CD4-positive, alpha-beta T cell treated with Interferon gamma for 1 hour (primary cell): ENCODE results near the gene DNAH7.

ENCODE experiments used
- DNase-seq: peaks from one replicate; pipeline ENCODE4 v3.0.0-alpha.2; 2020

Gene DNAH7

GRCh38 chr2:196076778-196077568 lies 8.3 kb upstream of the DNAH7 start:
- DNase-seq: no peak

DNA sequence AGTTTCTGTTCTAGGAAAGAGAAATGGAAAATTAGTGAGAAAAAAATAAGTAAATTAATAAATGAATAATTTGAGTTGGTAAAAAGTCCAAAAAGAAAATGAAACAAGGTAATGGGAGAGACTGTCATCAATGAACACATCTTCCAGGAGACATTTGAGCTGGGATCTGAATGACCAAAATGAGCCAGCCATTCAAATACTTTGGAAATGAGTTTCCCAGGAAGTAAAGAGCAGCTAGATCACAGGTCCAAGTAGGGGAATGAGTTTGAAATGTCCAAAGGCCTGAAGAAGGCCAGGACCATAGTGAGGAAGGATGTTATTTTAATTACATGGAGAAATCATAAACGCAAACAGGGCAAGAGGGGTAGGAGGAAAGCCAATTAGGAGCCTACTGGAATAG lies 6.6 kb upstream of the DNAH7 start:
- DNase-seq: no peak

DNA sequence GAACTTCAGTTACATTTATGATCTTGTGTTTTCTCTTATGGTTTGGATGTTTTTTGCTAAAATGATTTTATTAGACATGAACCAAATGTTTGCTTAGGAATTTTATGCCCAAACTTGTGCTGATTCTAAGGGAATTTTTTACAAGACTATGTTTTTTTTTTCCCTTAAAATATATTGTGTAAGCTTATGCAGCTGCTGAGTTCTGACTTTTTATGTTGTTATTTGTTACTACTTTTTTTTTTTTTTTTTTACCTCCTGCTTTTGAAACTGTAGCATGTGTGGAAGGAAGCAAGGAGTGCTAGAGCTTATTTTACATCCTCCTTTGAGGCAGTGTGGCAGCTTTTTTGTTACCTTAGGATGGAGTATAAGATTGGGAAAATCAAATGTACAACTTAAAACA lies 6.0 kb upstream of the DNAH7 start:
- no peak for DNase-seq

DNA sequence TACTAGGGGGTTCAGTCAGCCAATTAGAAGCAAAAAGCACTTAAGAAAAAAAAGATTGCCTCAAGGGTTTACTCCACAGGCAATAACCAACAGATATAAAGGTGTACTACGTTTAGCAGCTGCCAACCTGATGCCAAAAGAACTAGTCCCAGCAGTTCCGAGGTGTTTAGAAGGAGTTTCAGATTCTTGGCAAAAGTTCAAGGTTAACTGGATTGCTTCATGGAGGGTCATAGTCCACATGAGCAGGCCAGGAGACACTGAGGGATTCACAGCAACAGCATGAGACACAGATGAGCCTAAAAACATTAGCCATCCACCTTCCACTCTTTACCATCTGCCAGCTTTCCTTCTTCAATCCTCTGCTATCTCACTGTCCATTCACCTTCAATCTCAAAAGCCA lies 4.9 kb upstream of the DNAH7 start:
- DNase-seq: no peak

DNA sequence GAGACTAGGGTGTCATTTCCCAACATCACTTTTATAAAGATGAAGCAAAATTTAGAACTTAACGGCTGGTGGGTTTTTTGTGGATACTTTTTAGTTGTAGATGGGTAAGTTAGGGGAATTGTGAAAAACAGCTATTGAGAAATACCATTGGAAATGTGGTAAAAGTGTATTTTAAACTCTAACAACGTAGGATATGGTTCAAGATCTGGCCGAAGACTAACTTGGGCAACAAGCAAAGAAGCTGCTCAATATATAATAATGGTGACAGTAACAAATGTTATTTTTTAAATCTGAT lies 1.6 kb downstream of the DNAH7 start:
- no peak for DNase-seq

GRCh38 chr2:196066291-196067087 lies 2.1 kb downstream of the DNAH7 start:
- DNase-seq: no peak

- DNase-seq: no peak
Observed at GRCh38 chr2:196063773-196064172, 4.9 kb downstream of the DNAH7 start.

DNA sequence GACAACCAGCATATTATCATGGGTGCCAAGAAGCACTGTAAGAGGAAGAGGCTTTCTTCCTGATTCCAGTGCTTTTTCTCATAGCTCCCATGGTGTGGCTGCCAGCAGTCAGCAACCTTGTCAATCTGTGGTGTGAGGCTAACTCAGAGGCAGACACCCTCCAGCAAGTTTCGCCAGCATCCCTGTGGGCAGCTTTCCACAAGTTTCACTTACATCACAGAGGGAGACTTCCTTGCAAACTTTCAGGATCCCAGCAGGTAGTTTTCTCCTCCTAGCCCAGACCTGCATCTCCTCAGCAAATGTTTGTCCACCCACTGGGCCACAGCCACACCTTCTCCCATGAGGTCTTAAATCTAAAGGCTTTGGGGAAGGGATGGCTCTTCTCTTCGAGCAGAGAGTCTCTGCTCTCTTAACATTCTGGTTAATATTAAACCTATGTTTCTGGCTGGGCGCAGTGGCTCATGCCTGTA lies 9.1 kb downstream of the DNAH7 start:
- DNase-seq: no peak

- no peak for DNase-seq
Observed at GRCh38 chr2:196054631-196055030, 14.0 kb downstream of the DNAH7 start.

GRCh38 chr2:196046123-196046917 lies 22.3 kb downstream of the DNAH7 start:
- DNase-seq: no peak

GRCh38 chr2:196041786-196042185 lies 26.9 kb downstream of the DNAH7 start:
- DNase-seq: no peak

GRCh38 chr2:196040218-196040617 lies 28.4 kb downstream of the DNAH7 start:
- no peak for DNase-seq

- DNase-seq: no peak
Observed at GRCh38 chr2:196036442-196036841, 32.2 kb downstream of the DNAH7 start.

DNA sequence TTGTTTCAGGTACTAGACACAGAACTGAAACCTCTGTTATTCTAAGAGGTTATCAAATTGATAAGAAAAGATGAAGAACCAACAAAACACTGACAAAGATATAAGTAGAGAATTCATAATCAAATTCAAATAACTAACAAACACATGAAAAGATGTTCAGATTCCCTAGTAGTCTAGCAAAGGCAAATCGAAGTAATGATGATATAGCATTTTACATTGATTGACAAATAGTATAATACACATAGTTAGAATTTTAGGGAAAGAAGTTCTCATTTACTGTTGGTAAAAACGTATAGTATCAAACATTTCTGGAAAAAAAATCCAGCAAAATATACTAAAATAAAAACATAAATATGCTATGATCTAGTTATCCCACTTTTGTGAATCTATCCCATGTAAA lies 50.6 kb downstream of the DNAH7 start:
- DNase-seq: no peak

GRCh38 chr2:196012314-196012713 lies 56.3 kb downstream of the DNAH7 start:
- no peak for DNase-seq

DNA sequence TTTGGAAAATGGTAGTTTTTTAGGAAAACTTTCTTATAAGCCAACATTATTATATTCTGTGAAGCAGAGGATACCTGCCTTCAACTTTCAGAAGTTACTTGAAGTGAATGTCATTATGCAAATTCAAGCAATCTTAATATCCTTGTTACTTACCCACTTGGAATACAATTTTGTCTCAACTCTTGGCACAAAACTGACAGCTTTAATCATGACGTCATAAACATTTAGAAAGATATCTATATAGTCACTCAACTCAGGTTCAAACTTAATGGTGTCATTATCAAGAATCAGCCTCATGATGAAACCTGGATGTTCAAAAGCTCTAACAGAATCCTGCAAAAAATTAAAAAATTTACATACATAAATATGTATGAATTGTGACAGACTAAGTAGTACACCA lies 68.1 kb downstream of the DNAH7 start:
- no peak for DNase-seq

GRCh38 chr2:195998070-195998469 lies 70.6 kb downstream of the DNAH7 start:
- no peak for DNase-seq

GRCh38 chr2:195995499-195995898 lies 73.1 kb downstream of the DNAH7 start:
- no peak for DNase-seq

- DNase-seq: no peak
Observed at GRCh38 chr2:195993623-195994022, 75.0 kb downstream of the DNAH7 start.

GRCh38 chr2:195985741-195986140 lies 82.9 kb downstream of the DNAH7 start:
- no peak for DNase-seq

DNA sequence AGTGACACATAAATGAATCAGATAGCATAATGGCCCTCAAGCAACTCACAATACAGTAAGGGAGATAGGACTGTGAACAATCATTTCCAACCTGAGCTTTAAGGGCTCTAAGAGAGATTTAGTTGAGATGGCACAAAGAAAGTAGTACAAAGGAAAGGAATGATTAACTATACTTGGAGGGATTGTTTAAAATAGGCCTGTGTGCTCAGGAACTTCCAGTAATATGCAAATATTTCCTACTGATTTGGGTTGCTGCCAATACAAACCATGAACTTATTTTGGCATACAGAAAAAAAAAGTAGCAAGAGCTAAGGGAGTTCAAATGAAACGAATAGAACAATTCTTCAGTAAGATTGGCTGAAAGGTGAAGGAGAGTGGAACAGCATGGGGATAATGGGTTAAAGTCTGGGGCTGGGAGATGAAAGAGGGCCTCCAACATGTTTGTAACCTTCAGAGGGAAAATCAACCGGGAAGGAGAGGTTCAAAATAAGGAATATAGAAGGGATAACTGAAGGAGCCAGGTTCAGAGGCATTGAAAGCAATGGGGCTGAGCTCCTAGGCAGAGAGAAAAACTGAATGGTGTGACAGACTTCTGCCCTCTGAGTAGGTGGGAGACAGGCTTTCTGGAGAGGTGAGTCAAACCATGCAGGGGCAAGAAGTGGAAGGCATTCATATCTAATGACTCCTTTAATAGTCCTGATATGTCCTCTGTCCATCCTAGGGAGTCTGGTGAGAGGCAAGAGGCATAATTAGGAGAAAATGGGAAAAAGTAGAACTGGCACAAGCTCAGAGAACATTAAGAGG lies 83.5 kb downstream of the DNAH7 start:
- DNase-seq: no peak

GRCh38 chr2:195967336-195967735 lies 101.3 kb downstream of the DNAH7 start:
- no peak for DNase-seq

DNA sequence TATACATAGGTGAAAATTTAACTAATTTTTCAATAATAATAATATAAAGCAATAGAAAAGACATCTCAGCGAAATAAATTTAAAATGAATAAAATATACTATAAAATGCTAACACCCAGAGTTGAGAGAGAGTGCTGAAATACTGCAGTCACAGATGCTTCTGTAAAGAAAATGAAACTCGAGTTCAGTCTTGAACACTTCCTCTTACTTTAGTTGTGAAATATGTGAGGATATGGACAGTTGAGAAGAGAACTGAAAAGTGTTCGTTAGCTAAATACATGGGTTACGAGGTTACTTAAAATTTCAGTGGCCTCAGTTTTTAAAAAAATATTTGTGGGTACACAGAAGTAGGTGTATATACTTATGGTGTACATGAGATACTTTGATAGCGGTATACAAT lies 106.8 kb downstream of the DNAH7 start:
- no peak for DNase-seq
